WTC11 (cell line): ENCODE measurements around the gene GGTLC1.

Source experiments
- NR2C2 ChIP-seq: sonication (generic); formaldehyde crosslinking; IDR thresholded peaks from 2 replicates; pipeline ENCODE4 v1.8.0; 2022; ENCODE audit warnings: mild to moderate bottlenecking, missing genetic modification reagents
- SMAD3 ChIP-seq: sonication (generic); formaldehyde crosslinking; IDR thresholded peaks from 2 replicates; pipeline ENCODE4 v1.8.0; 2022; ENCODE audit warnings: missing genetic modification reagents, mild to moderate bottlenecking, borderline replicate concordance
- TEAD4 ChIP-seq: sonication (generic); formaldehyde crosslinking; IDR thresholded peaks from 2 replicates; pipeline ENCODE4 v1.8.0; 2022; ENCODE audit warnings: mild to moderate bottlenecking, missing genetic modification reagents
- ZNF121 ChIP-seq: sonication (generic); formaldehyde crosslinking; IDR thresholded peaks from 2 replicates; pipeline ENCODE4 v1.8.0; 2023; ENCODE audit warnings: missing genetic modification reagents
- TF ChIP-seq, protein P1 (sequence below): fragments of 200-600 bp; IDR thresholded peaks from 2 replicates; pipeline ENCODE4 v1.8.0; 2022; ENCODE audit warnings: antibody characterized with exemption
- TF ChIP-seq, protein P2 (sequence below): sonication (generic); formaldehyde crosslinking; IDR thresholded peaks from 2 replicates; pipeline ENCODE4 v1.8.0; 2023; ENCODE audit warnings: missing genetic modification reagents
- TF ChIP-seq, protein P3 (sequence below): sonication (generic); formaldehyde crosslinking; IDR thresholded peaks from 2 replicates; pipeline ENCODE4 v1.8.0; 2022; ENCODE audit warnings: mild to moderate bottlenecking, missing genetic modification reagents
- TF ChIP-seq, protein P4 (sequence below): sonication (generic); formaldehyde crosslinking; IDR thresholded peaks from 2 replicates; pipeline ENCODE4 v1.8.1; 2022; ENCODE audit warnings: low read depth, missing genetic modification reagents, borderline replicate concordance
- TF ChIP-seq, protein P5 (sequence below): sonication (generic); formaldehyde crosslinking; IDR thresholded peaks from 2 replicates; pipeline ENCODE4 v1.8.1; 2022; ENCODE audit warnings: missing genetic modification reagents, borderline replicate concordance
- TF ChIP-seq, protein P6 (sequence below): fragments of 250-450 bp; sonication (Bioruptor Pico); IDR thresholded peaks from 2 replicates; pipeline ENCODE4 v1.9.0; 2021; ENCODE audit warnings: mild to moderate bottlenecking

DNA sequence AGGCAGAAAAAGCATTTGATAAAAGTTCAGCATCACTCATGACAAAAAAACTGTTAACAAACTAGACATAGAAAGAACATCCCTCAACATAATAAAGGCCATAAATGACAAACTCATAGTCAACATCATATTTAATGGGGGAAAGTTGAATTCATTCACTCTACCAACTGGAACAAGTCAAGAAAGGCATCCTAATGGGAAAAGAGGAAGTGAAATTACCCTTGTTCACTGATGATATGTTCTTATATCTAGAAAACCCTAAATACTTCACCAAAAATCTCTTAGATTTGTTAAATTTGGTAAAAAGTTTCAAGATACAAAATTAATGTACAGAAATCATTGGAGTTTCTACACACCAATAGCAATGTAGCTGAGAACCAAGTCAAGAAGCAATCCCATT is 48.9 kb downstream of the GGTLC1 start:
- TF ChIP-seq, protein P1, sequence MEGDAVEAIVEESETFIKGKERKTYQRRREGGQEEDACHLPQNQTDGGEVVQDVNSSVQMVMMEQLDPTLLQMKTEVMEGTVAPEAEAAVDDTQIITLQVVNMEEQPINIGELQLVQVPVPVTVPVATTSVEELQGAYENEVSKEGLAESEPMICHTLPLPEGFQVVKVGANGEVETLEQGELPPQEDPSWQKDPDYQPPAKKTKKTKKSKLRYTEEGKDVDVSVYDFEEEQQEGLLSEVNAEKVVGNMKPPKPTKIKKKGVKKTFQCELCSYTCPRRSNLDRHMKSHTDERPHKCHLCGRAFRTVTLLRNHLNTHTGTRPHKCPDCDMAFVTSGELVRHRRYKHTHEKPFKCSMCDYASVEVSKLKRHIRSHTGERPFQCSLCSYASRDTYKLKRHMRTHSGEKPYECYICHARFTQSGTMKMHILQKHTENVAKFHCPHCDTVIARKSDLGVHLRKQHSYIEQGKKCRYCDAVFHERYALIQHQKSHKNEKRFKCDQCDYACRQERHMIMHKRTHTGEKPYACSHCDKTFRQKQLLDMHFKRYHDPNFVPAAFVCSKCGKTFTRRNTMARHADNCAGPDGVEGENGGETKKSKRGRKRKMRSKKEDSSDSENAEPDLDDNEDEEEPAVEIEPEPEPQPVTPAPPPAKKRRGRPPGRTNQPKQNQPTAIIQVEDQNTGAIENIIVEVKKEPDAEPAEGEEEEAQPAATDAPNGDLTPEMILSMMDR = no peak
- TF ChIP-seq, protein P2, sequence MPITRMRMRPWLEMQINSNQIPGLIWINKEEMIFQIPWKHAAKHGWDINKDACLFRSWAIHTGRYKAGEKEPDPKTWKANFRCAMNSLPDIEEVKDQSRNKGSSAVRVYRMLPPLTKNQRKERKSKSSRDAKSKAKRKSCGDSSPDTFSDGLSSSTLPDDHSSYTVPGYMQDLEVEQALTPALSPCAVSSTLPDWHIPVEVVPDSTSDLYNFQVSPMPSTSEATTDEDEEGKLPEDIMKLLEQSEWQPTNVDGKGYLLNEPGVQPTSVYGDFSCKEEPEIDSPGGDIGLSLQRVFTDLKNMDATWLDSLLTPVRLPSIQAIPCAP (CRISPR knock-in tag) = no peak
- TF ChIP-seq, protein P3, sequence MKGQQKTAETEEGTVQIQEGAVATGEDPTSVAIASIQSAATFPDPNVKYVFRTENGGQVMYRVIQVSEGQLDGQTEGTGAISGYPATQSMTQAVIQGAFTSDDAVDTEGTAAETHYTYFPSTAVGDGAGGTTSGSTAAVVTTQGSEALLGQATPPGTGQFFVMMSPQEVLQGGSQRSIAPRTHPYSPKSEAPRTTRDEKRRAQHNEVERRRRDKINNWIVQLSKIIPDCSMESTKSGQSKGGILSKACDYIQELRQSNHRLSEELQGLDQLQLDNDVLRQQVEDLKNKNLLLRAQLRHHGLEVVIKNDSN = no peak
- TF ChIP-seq, protein P4, sequence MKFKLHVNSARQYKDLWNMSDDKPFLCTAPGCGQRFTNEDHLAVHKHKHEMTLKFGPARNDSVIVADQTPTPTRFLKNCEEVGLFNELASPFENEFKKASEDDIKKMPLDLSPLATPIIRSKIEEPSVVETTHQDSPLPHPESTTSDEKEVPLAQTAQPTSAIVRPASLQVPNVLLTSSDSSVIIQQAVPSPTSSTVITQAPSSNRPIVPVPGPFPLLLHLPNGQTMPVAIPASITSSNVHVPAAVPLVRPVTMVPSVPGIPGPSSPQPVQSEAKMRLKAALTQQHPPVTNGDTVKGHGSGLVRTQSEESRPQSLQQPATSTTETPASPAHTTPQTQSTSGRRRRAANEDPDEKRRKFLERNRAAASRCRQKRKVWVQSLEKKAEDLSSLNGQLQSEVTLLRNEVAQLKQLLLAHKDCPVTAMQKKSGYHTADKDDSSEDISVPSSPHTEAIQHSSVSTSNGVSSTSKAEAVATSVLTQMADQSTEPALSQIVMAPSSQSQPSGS (CRISPR knock-in tag) = no peak
- TF ChIP-seq, protein P5, sequence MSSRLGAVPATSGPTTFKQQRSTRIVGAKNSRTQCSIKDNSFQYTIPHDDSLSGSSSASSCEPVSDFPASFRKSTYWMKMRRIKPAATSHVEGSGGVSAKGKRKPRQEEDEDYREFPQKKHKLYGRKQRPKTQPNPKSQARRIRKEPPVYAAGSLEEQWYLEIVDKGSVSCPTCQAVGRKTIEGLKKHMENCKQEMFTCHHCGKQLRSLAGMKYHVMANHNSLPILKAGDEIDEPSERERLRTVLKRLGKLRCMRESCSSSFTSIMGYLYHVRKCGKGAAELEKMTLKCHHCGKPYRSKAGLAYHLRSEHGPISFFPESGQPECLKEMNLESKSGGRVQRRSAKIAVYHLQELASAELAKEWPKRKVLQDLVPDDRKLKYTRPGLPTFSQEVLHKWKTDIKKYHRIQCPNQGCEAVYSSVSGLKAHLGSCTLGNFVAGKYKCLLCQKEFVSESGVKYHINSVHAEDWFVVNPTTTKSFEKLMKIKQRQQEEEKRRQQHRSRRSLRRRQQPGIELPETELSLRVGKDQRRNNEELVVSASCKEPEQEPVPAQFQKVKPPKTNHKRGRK (CRISPR knock-in tag) = no peak
- TF ChIP-seq NR2C2 (CRISPR knock-in tag) = no peak
- TF ChIP-seq TEAD4 (CRISPR knock-in tag) = no peak
- TF ChIP-seq SMAD3 = no peak
- no peak for TF ChIP-seq ZNF121 (CRISPR knock-in tag)
- TF ChIP-seq, protein P6, sequence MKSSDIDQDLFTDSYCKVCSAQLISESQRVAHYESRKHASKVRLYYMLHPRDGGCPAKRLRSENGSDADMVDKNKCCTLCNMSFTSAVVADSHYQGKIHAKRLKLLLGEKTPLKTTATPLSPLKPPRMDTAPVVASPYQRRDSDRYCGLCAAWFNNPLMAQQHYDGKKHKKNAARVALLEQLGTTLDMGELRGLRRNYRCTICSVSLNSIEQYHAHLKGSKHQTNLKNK (CRISPR knock-in tag) = no peak
